B cell (primary cell): Measurements from ENCODE around the gene LAMA1. TPM values are rescaled to one million over a fixed set of nuclear protein-coding genes. Genes with fewer than 3 reads are reported as not detected.

Source experiments
- ATAC-seq: fragments of 200-7000 bp; cut with Tn5 transposase; one replicate; pipeline ENCODE4 v1.10.0; 2021; ENCODE audit warnings: low read depth, mild to moderate bottlenecking, moderate number of reproducible peaks, moderate library complexity
- CTCF ChIA-PET: fragments of 350-600 bp; sonication (Branson Sonifier 250); formaldehyde crosslinking; loops from one replicate; lab custom pipeline; 2021; ENCODE audit warnings: antibody characterized with exemption, inconsistent platforms; lab: Charles Lee
- POLR2A ChIA-PET: fragments of 350-600 bp; sonication (Branson Sonifier 250); formaldehyde crosslinking; loops from one replicate; lab custom pipeline; 2021; ENCODE audit warnings: antibody characterized with exemption; lab: Charles Lee
- DNase-seq: peaks from one replicate; pipeline ENCODE4 v3.0.0; 2013
- H2AFZ ChIP-seq: 2 replicates; pipeline ENCODE4 v1.6.1; 2012; ENCODE audit warnings: mild to moderate bottlenecking, low read depth, low read length; ENCODE audit not compliant: insufficient read depth, poor library complexity, severe bottlenecking
- H3K27ac ChIP-seq, 2 donors: 1 replicate in 1 of 2; 2 replicates in 1 of 2; pipeline ENCODE4 v1.5.1; 2012 to 2013; ENCODE audit warnings: low read length in 2 of 2, mild to moderate bottlenecking in 2 of 2, moderate library complexity in 1 of 2
- H3K27me3 ChIP-seq, 4 experiments: fragments of 200-600 bp in 1 of 4; sonication (generic) in 1 of 4; replicated peaks in 1 of 4; 1 replicate in 2 of 4; 2 replicates in 2 of 4; pipeline versions ENCODE4 v1.6.1 to v1.7.0; 2013 to 2016; ENCODE audit warnings: low read length in 3 of 4, mild to moderate bottlenecking in 2 of 4, mixed read lengths in 1 of 4, moderate library complexity in 1 of 4; ENCODE audit not compliant: insufficient read depth in 4 of 4, control insufficient read depth in 3 of 4; ENCODE audit errors: control extremely low read depth in 1 of 4
- H3K36me3 ChIP-seq, 2 experiments: replicated peaks in 1 of 2; 1 replicate in 1 of 2; 2 replicates in 1 of 2; pipeline versions ENCODE4 v1.6.1 to v1.7.1; 2013; ENCODE audit warnings: low read length in 1 of 2; ENCODE audit not compliant: insufficient read depth in 2 of 2, control insufficient read depth in 1 of 2; ENCODE audit errors: control extremely low read depth in 1 of 2, extremely low read depth in 1 of 2
- H3K4me1 ChIP-seq, 2 donors: fragments of 200-600 bp in 1 of 2; sonication (generic) in 1 of 2; 1 replicate in 1 of 2; 2 replicates in 1 of 2; pipeline versions ENCODE4 v1.5.1 to v1.6.1; 2013 to 2017; ENCODE audit warnings: low read length in 2 of 2; ENCODE audit not compliant: control insufficient read depth in 2 of 2, insufficient read depth in 2 of 2
- H3K4me2 ChIP-seq: replicated peaks from 2 replicates; pipeline ENCODE3; 2012; ENCODE audit warnings: mild to moderate bottlenecking, low read depth, low read length; ENCODE audit not compliant: poor library complexity, severe bottlenecking
- H3K4me3 ChIP-seq, 5 experiments: fragments of 200-600 bp in 1 of 5; sonication (generic) in 1 of 5; 1 replicate in 3 of 5; 2 replicates in 2 of 5; pipeline versions ENCODE4 v1.5.1 to v1.7.0; 2011 to 2016; ENCODE audit warnings: low read length in 4 of 5, mild to moderate bottlenecking in 4 of 5, low read depth in 2 of 5, control low read depth in 1 of 5, moderate library complexity in 1 of 5; ENCODE audit not compliant: insufficient read depth in 1 of 5; ENCODE audit errors: control extremely low read depth in 1 of 5, extremely low read depth in 1 of 5
- H3K79me2 ChIP-seq: fragments of 200-600 bp; sonication (generic); one replicate; pipeline ENCODE4 v1.6.0; 2016; ENCODE audit warnings: low read length; ENCODE audit not compliant: control insufficient read depth, insufficient read depth
- H3K9ac ChIP-seq: fragments of 200-600 bp; sonication (generic); 2 replicates; pipeline ENCODE4 v1.6.1; 2017; ENCODE audit warnings: mild to moderate bottlenecking, low read length, moderate library complexity
- H3K9me3 ChIP-seq, 3 donors: one replicate each; pipeline versions ENCODE4 v1.6.1 to v1.7.1; 2013; ENCODE audit warnings: low read length in 2 of 3; ENCODE audit not compliant: control insufficient read depth in 2 of 3, insufficient read depth in 1 of 3; ENCODE audit errors: control extremely low read depth in 1 of 3
- H4K20me1 ChIP-seq: 2 replicates; pipeline ENCODE4 v1.6.0; 2012; ENCODE audit warnings: mild to moderate bottlenecking, low read length; ENCODE audit not compliant: insufficient read depth, control insufficient read depth, poor library complexity, severe bottlenecking
- H3K27ac Mint-ChIP-seq: one replicate; pipeline ENCODE4 v1.8.0; 2021; ENCODE audit warnings: mixed read lengths
- H3K27me3 Mint-ChIP-seq: one replicate; pipeline ENCODE4 v1.8.0; 2021; ENCODE audit warnings: mixed read lengths
- H3K4me1 Mint-ChIP-seq: one replicate; pipeline ENCODE4 v1.8.0; 2021; ENCODE audit warnings: mixed read lengths
- H3K4me3 Mint-ChIP-seq: one replicate; pipeline ENCODE4 v1.8.0; 2021; ENCODE audit warnings: mixed read lengths
- H3K9me3 Mint-ChIP-seq: one replicate; pipeline ENCODE4 v1.8.0; 2022; ENCODE audit warnings: mixed read lengths; ENCODE audit not compliant: insufficient read depth
- EZH2 ChIP-seq: IDR thresholded peaks from 2 replicates; pipeline ENCODE4 v1.6.1; 2012; ENCODE audit warnings: borderline replicate concordance, low read depth, mild to moderate bottlenecking, moderate library complexity, low read length; ENCODE audit not compliant: insufficient read depth, poor library complexity, severe bottlenecking
- WGBS: methylation state at CpG from one replicate; pipeline ENCODE4 v1.1.5; 2013; ENCODE audit warnings: missing lambda C conversion rate; ENCODE audit not compliant: insufficient coverage; 5-methylcytosine and 5-hydroxymethylcytosine counted together
- intact Hi-C: fragments of 100-400 bp; cut with micrococcal nuclease; formaldehyde crosslinking; loops from one replicate; pipeline ENCODE4 v1.10.0; 2022
- polyA plus RNA-seq: library from polyadenylated mRNA; depleted of rRNA; stranded (reverse); fragments of >200 nt; gene quantifications from 2 replicates; pipeline ENCODE4 v1.2.3, GENCODE V29; 2012
- total RNA-seq, 2 donors: library from RNA; stranded (reverse); fragments of 120-200 nt in 1 of 2; gene quantifications; 1 replicate in 1 of 2; 2 replicates in 1 of 2; pipeline versions ENCODE4 v1.2.3 to v1.2.4, GENCODE V29; 2013 to 2022
- TF ChIP-seq, protein P1 (sequence below): fragments of 200-600 bp; IDR thresholded peaks from one replicate; pipeline ENCODE4 v1.8.0; 2022; ENCODE audit warnings: antibody characterized with exemption, mild to moderate bottlenecking

LAMA1 gene
- total and polyA plus RNA-seq, 2 donors (not counting 1 experiment from before 2014, with no cell fraction given), result not detected

GRCh38 chr18:7164323-7165004 is 46.9 kb upstream of the LAMA1 start:
- DNase-seq, result no peak
- Histone ChIP-seq H2AFZ (no peak overlapping the region), H3K27me3 (no peaks in the 10 kb centered on the region), H3K9me3 (peaks cover 0 to 7% (median 0%) of the 10 kb centered on the region in 3 donors), H3K27ac (no peak overlapping the region), H3K9ac (no peak overlapping the region), H3K4me2 (no peak overlapping the region), H4K20me1 (no peaks in the 10 kb centered on the region), H3K4me1 (no peaks in the 10 kb centered on the region), H3K79me2 (no peaks in the 10 kb centered on the region), H3K36me3 (no peaks in the 10 kb centered on the region), H3K4me3 (no peak overlapping the region)
- Mint-ChIP-seq H3K27me3 (no peaks in the 10 kb centered on the region), H3K9me3 (no peaks in the 10 kb centered on the region), H3K4me3 (no peak overlapping the region), H3K27ac (no peak overlapping the region), H3K4me1 (no peaks in the 10 kb centered on the region)
- ATAC-seq, result no peak
- ChIA-PET CTCF (no interaction called here), POLR2A (no interaction called here)
- intact Hi-C loops, result no loop called here
- WGBS, result 59% methylated on average over 4 of the region's 8 CpGs
- no peak for TF ChIP-seq EZH2
- TF ChIP-seq, protein P1, sequence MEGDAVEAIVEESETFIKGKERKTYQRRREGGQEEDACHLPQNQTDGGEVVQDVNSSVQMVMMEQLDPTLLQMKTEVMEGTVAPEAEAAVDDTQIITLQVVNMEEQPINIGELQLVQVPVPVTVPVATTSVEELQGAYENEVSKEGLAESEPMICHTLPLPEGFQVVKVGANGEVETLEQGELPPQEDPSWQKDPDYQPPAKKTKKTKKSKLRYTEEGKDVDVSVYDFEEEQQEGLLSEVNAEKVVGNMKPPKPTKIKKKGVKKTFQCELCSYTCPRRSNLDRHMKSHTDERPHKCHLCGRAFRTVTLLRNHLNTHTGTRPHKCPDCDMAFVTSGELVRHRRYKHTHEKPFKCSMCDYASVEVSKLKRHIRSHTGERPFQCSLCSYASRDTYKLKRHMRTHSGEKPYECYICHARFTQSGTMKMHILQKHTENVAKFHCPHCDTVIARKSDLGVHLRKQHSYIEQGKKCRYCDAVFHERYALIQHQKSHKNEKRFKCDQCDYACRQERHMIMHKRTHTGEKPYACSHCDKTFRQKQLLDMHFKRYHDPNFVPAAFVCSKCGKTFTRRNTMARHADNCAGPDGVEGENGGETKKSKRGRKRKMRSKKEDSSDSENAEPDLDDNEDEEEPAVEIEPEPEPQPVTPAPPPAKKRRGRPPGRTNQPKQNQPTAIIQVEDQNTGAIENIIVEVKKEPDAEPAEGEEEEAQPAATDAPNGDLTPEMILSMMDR, result no peak

DNA sequence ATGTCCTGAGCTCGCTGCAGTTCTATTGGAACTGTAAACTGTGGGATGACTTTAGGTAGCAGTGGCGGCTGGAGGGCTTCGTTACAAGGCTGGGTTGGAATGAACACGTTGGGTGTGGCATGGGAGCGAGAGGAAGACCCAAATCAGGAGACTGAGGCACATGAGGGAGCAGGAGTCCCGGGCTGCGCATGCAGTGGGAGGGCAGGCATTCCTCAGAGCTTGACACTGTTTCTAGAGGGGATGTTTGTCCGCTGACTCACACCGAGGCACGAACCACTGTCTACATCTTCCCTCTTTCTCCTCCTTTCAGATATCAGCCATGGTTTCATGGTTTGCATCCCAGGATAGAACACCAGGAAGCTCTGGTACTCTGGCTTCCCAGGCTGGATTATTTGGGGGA is 40.6 kb upstream of the LAMA1 start:
- no peaks in the 10 kb centered on the region for H3K79me2 ChIP-seq
- H3K27ac Mint-ChIP-seq, result no peak overlapping the region
- ChIA-PET POLR2A (no interaction called here), CTCF (no interaction called here)
- H3K27me3 ChIP-seq, result no peaks in the 10 kb centered on the region
- H4K20me1 ChIP-seq, result no peaks in the 10 kb centered on the region
- ATAC-seq (no peak), DNase-seq (no peak)
- no peak overlapping the region for H3K27ac ChIP-seq
- no peak for TF ChIP-seq EZH2
- TF ChIP-seq, protein P1, result no peak
- H3K9me3 ChIP-seq, result peaks cover 0 to 6% (median 0%) of the 10 kb centered on the region in 3 donors
- no peaks in the 10 kb centered on the region for H3K4me1 ChIP-seq
- 85% methylated on average over 5 of the region's 10 CpGs for WGBS
- peaks cover 1% of the 10 kb centered on the region for H3K9me3 Mint-ChIP-seq
- H3K4me3 ChIP-seq, result no peak overlapping the region
- no peaks in the 10 kb centered on the region for H3K4me1 Mint-ChIP-seq
- no peak overlapping the region for H2AFZ ChIP-seq
- no peaks in the 10 kb centered on the region for H3K27me3 Mint-ChIP-seq
- intact Hi-C loops, result no loop called here
- no peak overlapping the region for H3K9ac ChIP-seq
- H3K36me3 ChIP-seq, result no peaks in the 10 kb centered on the region
- no peak overlapping the region for H3K4me3 Mint-ChIP-seq
- H3K4me2 ChIP-seq, result no peak overlapping the region
